ENCODE measurements around the gene POLR3B. TPM values are rescaled to one million over a fixed set of nuclear protein-coding genes. Genes with fewer than 3 reads are reported as not detected.

Gene POLR3B
- total and polyA plus RNA-seq, 10 of the 15 experiments (the other 5 are each of a cell fraction or from before 2014, with no cell fraction given), result 2.3 to 10.5 (median 8.0) TPM

DNA sequence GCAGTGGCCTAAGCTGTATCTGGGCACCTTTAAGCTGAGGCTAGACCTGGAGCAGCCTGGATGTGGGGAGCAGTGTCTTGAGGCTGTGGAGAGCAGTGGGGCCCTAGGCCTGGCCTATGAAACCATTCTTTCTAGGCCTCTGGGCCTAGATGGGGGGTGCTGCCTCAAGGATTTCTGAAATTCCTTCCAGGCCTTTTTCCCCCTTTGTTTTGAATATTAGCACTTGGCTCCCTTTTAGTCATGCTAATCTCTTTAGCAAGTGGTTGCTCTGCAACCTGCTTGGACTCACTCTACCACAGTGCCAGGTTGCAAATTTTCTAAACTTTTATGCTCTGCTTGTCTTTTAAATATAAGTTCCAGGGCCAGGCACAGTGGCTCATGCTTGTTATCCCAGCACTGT is 183.7 kb downstream of the POLR3B start (continued):
- TF ChIP-seq ZNF207 (IDR thresholded peaks at IDR 0.05; ENCODE audit: borderline replicate concordance) (no peak), FOXK2 (IDR thresholded peaks at IDR 0.05) (no peak), KLF5 (IDR thresholded peaks at IDR 0.05; ENCODE audit: partially characterized antibody) (no peak), SMC3 (IDR thresholded peaks at IDR 0.05; ENCODE audit: borderline replicate concordance, low read length) (no peak), YBX1 (IDR thresholded peaks at IDR 0.05) (no peak)
- TF ChIP-seq, protein P1, sequence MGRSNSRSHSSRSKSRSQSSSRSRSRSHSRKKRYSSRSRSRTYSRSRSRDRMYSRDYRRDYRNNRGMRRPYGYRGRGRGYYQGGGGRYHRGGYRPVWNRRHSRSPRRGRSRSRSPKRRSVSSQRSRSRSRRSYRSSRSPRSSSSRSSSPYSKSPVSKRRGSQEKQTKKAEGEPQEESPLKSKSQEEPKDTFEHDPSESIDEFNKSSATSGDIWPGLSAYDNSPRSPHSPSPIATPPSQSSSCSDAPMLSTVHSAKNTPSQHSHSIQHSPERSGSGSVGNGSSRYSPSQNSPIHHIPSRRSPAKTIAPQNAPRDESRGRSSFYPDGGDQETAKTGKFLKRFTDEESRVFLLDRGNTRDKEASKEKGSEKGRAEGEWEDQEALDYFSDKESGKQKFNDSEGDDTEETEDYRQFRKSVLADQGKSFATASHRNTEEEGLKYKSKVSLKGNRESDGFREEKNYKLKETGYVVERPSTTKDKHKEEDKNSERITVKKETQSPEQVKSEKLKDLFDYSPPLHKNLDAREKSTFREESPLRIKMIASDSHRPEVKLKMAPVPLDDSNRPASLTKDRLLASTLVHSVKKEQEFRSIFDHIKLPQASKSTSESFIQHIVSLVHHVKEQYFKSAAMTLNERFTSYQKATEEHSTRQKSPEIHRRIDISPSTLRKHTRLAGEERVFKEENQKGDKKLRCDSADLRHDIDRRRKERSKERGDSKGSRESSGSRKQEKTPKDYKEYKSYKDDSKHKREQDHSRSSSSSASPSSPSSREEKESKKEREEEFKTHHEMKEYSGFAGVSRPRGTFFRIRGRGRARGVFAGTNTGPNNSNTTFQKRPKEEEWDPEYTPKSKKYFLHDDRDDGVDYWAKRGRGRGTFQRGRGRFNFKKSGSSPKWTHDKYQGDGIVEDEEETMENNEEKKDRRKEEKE (IDR thresholded peaks at IDR 0.05), result no peak
- TF ChIP-seq, protein P2, sequence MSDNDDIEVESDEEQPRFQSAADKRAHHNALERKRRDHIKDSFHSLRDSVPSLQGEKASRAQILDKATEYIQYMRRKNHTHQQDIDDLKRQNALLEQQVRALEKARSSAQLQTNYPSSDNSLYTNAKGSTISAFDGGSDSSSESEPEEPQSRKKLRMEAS (IDR thresholded peaks at IDR 0.05; ENCODE audit: low read depth, low read length), result no peak
- TF ChIP-seq, protein P3, sequence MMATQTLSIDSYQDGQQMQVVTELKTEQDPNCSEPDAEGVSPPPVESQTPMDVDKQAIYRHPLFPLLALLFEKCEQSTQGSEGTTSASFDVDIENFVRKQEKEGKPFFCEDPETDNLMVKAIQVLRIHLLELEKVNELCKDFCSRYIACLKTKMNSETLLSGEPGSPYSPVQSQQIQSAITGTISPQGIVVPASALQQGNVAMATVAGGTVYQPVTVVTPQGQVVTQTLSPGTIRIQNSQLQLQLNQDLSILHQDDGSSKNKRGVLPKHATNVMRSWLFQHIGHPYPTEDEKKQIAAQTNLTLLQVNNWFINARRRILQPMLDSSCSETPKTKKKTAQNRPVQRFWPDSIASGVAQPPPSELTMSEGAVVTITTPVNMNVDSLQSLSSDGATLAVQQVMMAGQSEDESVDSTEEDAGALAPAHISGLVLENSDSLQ (IDR thresholded peaks at IDR 0.05), result no peak

DNA sequence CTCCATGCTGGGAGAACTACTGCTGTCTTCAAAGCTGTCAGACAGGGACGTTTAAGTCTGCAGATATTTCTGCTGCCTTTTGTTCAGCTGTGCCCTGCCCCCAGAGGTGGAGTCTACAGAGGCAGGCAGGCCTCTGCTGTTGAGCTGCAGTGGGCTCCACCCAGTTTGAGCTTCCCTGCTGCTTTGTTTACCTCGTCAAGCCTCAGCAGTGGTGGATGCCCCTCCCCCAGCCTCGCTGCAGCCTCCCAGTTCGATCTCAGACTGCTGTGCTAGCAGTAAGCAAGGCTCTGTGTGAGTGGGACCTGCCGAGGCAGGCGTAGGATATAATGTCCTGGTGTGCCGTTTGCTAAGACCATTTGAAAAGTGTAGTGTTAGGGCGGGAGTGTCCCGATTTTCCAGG is 193.9 kb downstream of the POLR3B start:
- SMC1A ChIA-PET (ENCODE audit: uncharacterized antibody, unreplicated experiment), result interaction anchor here (0.6 kb wide), 1 partner anchor 356 kb away, joined by 3 read pairs; no protein-coding TSS in a partner anchor
- Histone ChIP-seq H3K9me3 (replicated peaks; ENCODE audit: control insufficient read depth, insufficient read depth, low read length) (no peaks in the 10 kb centered on the region; the same call in 2 of the 3 replicates), H3K79me2 (ENCODE audit: control insufficient read depth, insufficient read depth, low read length) (no peaks in the 10 kb centered on the region), H3K4me2 (ENCODE audit: control insufficient read depth, insufficient read depth) (no peak overlapping the region), H3K27ac (ENCODE audit: control insufficient read depth, insufficient read depth) (no peak overlapping the region), H3K27me3 (replicated peaks in 1 of 2; ENCODE audit: control insufficient read depth in 2 of 2, insufficient read depth in 2 of 2, low read length in 1 of 2) (no peaks in the 10 kb centered on the region; a peak in 1 of 4 replicates), H2AFZ (ENCODE audit: control insufficient read depth, low read depth, low read length) (no peak overlapping the region), H4K20me1 (ENCODE audit: control insufficient read depth, insufficient read depth) (no peaks in the 10 kb centered on the region), H3K4me3 (no peak overlapping the region), H3K4me1 (ENCODE audit: control insufficient read depth, insufficient read depth, low read length) (no peaks in the 10 kb centered on the region), H3K36me3 (ENCODE audit: control insufficient read depth in 2 of 2, insufficient read depth in 2 of 2, low read length in 1 of 2) (no peaks in the 10 kb centered on the region), H3K9ac (ENCODE audit: control insufficient read depth, insufficient read depth, low read length) (no peak overlapping the region)
- intact Hi-C loops (cut with micrococcal nuclease; ENCODE audit: unreplicated experiment), result no loop called here
- POLR2A ChIA-PET, result no interaction called here
- DNase-seq (ENCODE audit: low read depth, low spot score) (no peak), ATAC-seq (no peak), FAIRE-seq (no peak)
- CTCF ChIA-PET, result no interaction called here
- RAD21 ChIA-PET (ENCODE audit: unreplicated experiment), result no interaction called here
- in situ Hi-C loops (cut with MboI), result no loop called here
- TF ChIP-seq SUPT20H (IDR thresholded peaks at IDR 0.05; ENCODE audit: borderline replicate concordance, control insufficient read depth, low read depth, low read length) (no peak), ZNF384 (IDR thresholded peaks at IDR 0.05; ENCODE audit: borderline replicate concordance, low read depth, low read length) (no peak), YBX1 (IDR thresholded peaks at IDR 0.05) (no peak), NFYA (IDR thresholded peaks at IDR 0.05; ENCODE audit: borderline replicate concordance, low read depth, low read length) (no peak), POLR2A (IDR thresholded peaks at IDR 0.05; ENCODE audit: low read depth, low read length) (no peak), ATF7 (IDR thresholded peaks at IDR 0.05; ENCODE audit: low read depth) (no peak), TCF12 (IDR thresholded peaks at IDR 0.05; ENCODE audit: low read depth, low read length) (no peak)
- TF ChIP-seq, protein P4, sequence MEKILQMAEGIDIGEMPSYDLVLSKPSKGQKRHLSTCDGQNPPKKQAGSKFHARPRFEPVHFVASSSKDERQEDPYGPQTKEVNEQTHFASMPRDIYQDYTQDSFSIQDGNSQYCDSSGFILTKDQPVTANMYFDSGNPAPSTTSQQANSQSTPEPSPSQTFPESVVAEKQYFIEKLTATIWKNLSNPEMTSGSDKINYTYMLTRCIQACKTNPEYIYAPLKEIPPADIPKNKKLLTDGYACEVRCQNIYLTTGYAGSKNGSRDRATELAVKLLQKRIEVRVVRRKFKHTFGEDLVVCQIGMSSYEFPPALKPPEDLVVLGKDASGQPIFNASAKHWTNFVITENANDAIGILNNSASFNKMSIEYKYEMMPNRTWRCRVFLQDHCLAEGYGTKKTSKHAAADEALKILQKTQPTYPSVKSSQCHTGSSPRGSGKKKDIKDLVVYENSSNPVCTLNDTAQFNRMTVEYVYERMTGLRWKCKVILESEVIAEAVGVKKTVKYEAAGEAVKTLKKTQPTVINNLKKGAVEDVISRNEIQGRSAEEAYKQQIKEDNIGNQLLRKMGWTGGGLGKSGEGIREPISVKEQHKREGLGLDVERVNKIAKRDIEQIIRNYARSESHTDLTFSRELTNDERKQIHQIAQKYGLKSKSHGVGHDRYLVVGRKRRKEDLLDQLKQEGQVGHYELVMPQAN (conservative IDR thresholded peaks at IDR 0.05), result no peak
- TF ChIP-seq, protein P5, sequence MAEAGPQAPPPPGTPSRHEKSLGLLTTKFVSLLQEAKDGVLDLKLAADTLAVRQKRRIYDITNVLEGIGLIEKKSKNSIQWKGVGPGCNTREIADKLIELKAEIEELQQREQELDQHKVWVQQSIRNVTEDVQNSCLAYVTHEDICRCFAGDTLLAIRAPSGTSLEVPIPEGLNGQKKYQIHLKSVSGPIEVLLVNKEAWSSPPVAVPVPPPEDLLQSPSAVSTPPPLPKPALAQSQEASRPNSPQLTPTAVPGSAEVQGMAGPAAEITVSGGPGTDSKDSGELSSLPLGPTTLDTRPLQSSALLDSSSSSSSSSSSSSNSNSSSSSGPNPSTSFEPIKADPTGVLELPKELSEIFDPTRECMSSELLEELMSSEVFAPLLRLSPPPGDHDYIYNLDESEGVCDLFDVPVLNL (IDR thresholded peaks at IDR 0.05; ENCODE audit: low read depth, low read length), result no peak
- 45% methylated on average over 9 of the region's 9 CpGs for WGBS (ENCODE audit: insufficient coverage, insufficient replicate concordance, low lambda C conversion rate, missing lambda C conversion rate)
- no TSS peak for BruUV-seq (replicated peaks)

Measured in GM12878 (cell line).